NCI-H446 treated with DMSO at 0.1 percent for 48 hours (cell line): ENCODE data around the gene CXCL17.
"Not testable (repeated sequence)": the region's sequence is repeated elsewhere in the genome, so short reads cannot be mapped to it uniquely, and the experiment has no call there.

Experiments used
- DNase-seq: peaks from one replicate; lab custom pipeline; 2025; lab: John Stamatoyannopoulos, UW

The CXCL17 gene, protein sequence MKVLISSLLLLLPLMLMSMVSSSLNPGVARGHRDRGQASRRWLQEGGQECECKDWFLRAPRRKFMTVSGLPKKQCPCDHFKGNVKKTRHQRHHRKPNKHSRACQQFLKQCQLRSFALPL

GRCh38 chr19:42442833-42443232 lies at the start of gene CXCL17:
Gene CXCL17, minus strand, starts transcription at chr19:42442946. Its CDS starts 114 bp downstream, at chr19:42442832.
- DNase-seq = no peak

- no peak for DNase-seq
These were observed 46.2 kb upstream of the CXCL17 start for GRCh38 chr19:42488783-42489521.

- DNase-seq = no peak
These were observed 45.0 kb upstream of the CXCL17 start for GRCh38 chr19:42487798-42488178.

DNA sequence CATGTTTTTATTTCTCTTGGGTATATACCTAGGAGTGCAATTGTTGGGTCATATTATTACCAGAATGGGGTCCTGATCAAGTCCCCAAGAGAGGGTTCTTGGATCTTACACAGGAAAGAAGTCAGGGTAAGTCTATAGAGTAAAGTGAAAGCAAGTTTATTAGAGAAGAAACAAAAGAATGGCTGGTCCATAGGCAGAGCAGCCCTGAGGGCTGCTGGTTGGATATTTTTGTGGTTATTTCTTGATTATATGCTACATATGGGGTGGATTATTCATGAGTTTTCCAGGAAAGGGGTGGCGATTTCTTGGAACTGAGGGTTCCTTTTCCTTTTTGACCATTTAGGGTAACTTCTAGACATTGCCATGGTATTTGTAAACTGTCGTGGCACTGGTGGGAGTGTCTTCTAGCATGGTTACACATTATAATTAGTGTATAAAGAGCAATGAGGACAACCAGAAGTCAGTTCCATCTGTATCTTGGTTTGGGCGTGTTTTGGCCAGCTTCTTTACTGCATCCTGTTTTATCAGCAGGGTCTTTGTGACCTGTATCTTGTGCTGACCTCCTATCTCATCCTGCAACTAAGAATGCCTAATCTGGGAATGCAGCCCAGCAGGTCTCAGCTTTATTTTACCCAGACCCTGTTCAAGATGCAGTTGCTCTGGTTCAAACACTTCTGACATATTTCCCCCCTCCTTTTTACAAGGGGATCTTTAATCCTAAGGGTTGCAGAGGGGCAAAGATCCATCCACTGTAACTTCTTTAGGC lies 44.5 kb upstream of the CXCL17 start:
- no peak for DNase-seq

- DNase-seq = not testable (repeated sequence)
These were observed 42.3 kb upstream of the CXCL17 start for GRCh38 chr19:42485036-42485435.

GRCh38 chr19:42480335-42481095 lies 37.8 kb upstream of the CXCL17 start:
- DNase-seq = no peak

- DNase-seq = no peak
These were observed 37.0 kb upstream of the CXCL17 start for GRCh38 chr19:42479736-42480135.

GRCh38 chr19:42478765-42479311 lies 36.1 kb upstream of the CXCL17 start:
- DNase-seq = no peak

GRCh38 chr19:42477933-42478332 lies 35.2 kb upstream of the CXCL17 start:
- no peak for DNase-seq

DNA sequence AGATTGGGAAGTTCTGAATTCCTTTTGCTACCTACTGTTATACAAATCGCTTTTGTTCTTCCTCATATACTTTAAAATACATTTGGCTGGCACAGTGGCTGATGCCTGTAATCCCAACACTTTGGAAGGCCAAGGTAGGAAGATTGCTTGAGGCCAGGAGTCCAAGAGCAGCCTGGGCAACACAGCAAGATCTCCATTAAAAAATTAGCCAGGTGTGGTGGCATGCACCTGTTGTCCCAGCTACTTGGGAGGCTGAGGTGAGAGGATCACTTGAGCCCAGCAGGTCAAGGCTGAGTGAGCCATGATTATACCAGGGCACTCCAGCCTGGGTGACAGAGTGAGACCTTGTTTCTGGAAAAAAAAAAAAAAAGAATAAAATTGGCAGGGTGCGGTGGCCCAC lies 34.4 kb upstream of the CXCL17 start:
- DNase-seq = no peak

DNA sequence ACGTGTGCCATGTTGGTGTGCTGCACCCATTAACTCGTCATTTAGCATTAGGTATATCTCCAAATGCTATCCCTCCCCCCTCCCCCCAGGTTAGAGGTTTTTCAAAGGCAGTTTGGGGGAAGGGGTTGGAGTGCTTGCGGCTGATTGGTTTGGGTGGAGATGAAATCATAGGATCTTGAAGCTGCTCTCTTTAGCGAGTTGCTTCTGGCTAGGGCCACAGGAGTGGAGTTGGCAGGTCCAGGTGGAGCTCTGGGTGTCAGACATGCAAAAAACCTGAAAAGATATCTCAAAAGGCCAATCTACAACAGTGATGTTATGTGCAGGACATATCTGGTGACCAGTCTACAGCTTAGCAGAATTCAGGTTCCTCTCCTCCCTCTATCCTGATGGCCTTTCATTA lies 32.6 kb upstream of the CXCL17 start:
- DNase-seq = no peak

GRCh38 chr19:42474743-42475142 lies 32.0 kb upstream of the CXCL17 start:
- no peak for DNase-seq

GRCh38 chr19:42473686-42474085 lies 30.9 kb upstream of the CXCL17 start:
- DNase-seq = no peak

GRCh38 chr19:42472402-42473147 lies 29.8 kb upstream of the CXCL17 start:
- no peak for DNase-seq

DNA sequence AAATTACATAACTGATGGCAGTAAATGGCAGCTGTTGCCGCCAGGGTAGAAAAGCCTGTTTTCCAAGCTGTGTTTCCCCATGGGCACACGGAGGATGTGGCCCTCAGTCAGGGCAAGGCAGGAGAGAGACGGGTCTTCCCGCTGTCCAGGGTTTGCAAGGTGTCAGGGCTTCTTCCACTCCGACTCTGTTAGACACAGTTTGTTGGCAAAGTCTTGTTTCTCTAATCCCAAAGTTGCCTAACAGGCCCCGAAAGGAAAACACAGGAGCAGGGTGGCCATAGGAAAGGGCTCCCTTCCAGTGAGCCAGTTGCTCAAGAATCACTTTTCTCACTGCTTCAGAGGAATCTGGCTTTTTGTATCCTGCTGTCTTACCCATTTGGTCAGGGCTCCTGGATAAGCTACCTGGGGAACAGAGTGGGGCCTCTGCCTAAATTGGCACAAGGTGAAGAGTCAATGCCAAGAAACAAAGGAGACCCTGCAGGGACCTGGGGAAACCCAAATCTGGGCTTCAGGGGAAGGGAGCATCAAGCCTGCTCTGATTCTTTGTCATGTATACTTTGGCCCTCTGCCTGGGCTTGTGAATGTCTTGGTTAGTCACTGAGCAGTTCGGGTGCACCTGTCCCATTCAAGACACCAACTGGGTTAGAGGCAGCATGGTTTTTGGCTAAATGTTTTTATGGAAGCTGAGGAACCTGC lies 29.0 kb upstream of the CXCL17 start:
- DNase-seq = no peak

GRCh38 chr19:42469311-42470235 lies 26.8 kb upstream of the CXCL17 start:
- no peak for DNase-seq

DNA sequence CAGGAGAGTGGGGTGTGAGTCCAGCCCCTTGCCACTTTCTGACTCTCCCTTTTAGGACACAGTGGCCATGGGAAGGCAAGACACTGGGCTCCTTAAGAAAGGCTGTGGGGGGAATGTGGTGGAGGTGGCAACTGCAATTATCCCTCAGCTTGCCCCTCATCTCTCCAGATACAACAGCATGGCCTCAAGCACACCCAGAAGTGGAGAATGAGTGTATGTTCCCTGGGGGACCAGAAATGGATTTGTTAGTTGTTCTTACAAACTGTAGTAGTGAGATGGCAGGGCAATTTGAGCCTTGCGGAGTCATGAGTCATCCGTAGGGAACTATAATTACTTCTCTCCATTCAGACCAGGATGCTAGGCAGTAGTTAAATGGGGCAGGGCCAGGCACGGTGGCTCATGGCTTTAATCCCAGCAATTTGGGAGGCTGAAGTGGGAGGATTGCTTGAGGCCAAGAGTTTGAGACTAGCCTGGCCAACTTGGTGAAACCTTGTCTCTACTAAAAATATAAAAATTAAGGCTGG lies 25.6 kb upstream of the CXCL17 start:
- peak; percentile 25 for DNase-seq

- DNase-seq = no peak
These were observed 24.5 kb upstream of the CXCL17 start for GRCh38 chr19:42467183-42467760.
